Measurements from ENCODE around the gene ASH1L.
"Not testable (repeated sequence)": the region's sequence is repeated elsewhere in the genome, so short reads cannot be mapped to it uniquely, and the experiment has no call there.

ASH1L gene

DNA sequence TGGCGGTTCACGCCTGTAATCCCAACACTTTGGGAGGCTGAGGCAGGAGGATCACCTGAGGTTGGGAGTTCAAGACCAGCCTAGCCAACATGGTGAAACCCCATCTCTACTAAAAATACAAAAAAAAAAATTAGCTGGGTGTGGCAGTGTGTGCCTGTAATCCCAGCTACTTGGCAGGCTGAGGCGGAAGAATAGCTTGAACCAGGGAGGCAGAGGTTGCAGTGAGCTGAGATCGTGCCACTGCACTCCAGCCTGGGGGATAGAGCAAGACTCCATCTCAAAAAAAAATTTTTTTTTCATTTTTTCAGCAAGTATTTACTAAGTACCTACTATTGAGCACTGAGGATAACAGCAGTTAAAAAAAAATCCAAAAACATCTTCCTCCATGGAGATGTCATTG, 69.0 kb downstream of the ASH1L start:
- not testable (repeated sequence) for DNase-seq (ENCODE audit: low read depth in 3 of 3)

DNA sequence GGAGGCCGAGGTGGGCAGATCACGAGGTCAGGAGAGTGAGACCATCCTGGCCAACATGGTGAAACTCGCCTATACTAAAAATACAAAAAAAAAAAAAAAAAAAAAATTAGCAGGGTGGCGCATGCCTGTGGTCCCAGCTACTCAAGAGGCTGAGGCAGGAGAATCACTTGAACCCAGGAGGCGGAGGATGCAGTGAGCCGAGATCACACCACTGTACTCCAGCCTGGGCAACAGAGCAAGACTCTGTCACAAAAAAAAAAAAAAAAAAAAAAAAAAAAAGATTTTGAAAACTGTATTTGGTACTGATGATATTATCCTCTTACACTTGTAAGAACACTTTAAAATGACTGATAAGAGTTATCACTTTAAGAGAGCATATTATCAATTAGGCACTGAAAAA, 74.2 kb downstream of the ASH1L start:
- not testable (repeated sequence) for DNase-seq (ENCODE audit: low read depth in 3 of 3)

- DNase-seq (ENCODE audit: low read depth in 3 of 3) = no peak
Observed at GRCh38 chr1:155487541-155487940, 75.1 kb downstream of the ASH1L start.

DNA sequence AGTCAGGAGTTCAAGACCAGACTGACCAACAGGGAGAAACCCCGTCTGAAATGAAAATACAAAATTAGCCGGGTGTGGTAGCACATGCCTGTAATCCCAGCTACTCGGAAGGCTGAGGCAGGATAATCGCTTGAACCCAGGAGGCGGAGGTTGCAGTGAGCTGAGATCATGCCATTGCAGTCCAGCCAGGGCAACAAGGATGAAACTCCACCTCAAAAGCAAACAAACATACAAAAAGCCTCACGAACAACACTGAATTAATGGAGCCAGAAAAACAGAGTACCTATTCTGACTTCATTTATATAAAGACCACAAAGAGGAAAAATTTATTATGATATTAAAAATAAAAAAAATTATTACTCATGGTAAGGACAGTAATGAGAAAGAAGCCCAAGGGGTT, 75.7 kb downstream of the ASH1L start:
- not testable (repeated sequence) for DNase-seq (ENCODE audit: low read depth in 3 of 3)

DNA sequence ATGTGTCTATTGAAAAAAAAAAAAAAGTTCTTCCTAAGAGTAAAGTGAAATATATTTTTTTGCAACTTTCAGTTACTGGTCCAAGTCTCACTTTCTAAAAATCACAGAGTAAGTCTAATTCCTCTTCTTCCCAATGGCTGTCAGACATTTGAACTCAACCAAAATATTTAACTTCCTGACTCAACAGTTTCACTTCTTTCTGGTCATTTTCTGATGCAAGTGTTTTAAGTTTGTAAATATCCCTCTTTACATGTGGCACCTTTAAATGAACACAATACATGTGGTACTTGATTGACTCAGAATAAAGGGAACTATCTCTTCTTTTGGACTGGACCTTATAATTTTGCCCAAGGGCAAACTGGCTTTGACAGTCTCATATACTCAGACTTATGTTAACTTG, 76.7 kb downstream of the ASH1L start:
- DNase-seq (ENCODE audit: low read depth in 3 of 3) = no peak

GRCh38 chr1:155485222-155485621, 77.4 kb downstream of the ASH1L start:
- DNase-seq (ENCODE audit: low read depth in 3 of 3) = no peak

DNA sequence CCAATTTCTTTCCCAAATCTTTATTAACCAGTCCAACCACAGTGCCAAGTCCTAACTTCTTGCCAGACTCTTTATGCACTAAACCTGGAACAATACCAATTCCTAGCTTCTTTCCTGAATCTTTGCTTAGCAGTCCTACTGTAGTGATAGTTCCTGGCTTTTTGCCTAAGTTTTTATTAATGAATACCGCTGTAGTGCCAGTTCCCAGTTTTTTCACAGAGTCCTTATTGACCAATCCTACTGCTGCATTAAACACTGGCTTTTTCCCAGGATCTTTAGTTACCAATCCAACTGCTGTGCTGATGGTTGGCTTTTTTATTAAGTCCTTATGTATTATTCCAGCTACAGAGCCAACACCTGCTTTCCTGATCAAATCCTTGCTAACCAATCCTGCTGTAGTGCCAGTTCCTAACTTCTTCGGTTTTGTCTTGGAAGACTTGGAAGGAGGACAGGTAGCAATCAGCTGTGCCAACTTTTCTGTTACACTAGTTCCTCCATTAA, 80.8 kb downstream of the ASH1L start:
- DNase-seq (ENCODE audit: low read depth in 3 of 3) = no peak

DNA sequence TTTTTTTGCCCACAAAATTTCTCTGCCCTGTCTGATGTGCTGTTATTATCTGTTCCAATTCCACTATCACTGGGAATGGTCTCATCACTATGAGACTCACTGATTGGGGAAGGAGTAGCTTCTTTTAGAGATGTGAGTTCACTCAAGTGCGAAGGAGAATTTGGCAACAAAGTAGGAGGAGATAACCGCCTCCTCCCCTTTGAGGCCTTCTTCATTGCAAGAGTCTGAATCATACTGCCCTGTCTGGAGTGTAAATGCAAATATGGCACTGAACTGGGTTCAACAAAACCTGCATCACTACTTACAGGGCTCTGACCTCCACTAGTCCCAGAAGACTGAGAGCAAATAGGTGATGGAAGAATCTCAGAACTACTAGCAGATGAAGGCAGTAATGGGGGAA, 83.4 kb downstream of the ASH1L start:
- DNase-seq (ENCODE audit: low read depth in 3 of 3) = no peak

GRCh38 chr1:155478270-155478852, 84.2 kb downstream of the ASH1L start:
- no peak for DNase-seq (ENCODE audit: low read depth in 3 of 3)

- no peak for DNase-seq (ENCODE audit: low read depth in 3 of 3)
Observed at GRCh38 chr1:155474146-155474545, 88.5 kb downstream of the ASH1L start.

GRCh38 chr1:155473151-155473821, 89.3 kb downstream of the ASH1L start:
- no peak for DNase-seq (ENCODE audit: low read depth in 3 of 3)

GRCh38 chr1:155472491-155473083, 90.0 kb downstream of the ASH1L start:
- no peak for DNase-seq (ENCODE audit: low read depth in 3 of 3)

- DNase-seq (ENCODE audit: low read depth in 3 of 3) = no peak
Observed at GRCh38 chr1:155471891-155472290, 90.7 kb downstream of the ASH1L start.

DNA sequence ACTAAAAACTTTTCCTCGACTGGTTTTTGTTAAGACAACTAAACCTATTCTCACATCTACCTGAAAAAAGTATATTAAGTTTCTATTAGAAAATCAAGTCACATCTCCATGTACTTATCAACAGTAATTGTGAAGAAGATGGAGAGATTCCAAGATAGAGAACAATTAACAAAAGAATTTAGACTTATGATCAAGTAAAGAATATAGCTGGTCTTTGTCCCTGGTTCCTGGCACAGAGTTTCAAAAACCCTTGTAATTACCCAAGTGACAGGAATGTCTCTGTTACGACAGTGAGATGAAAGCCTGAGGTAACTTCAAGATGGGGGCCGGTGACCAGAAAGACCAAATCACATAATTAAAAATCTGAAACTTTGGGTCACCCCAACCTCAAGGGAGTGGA, 91.6 kb downstream of the ASH1L start:
- DNase-seq (ENCODE audit: low read depth in 3 of 3) = no peak

- no peak for DNase-seq (ENCODE audit: low read depth in 3 of 3)
Observed at GRCh38 chr1:155466996-155467395, 95.6 kb downstream of the ASH1L start.

GRCh38 chr1:155466617-155466972, 96.0 kb downstream of the ASH1L start:
- no peak for DNase-seq (ENCODE audit: low read depth in 3 of 3)

- DNase-seq (ENCODE audit: low read depth in 3 of 3) = no peak
Observed at GRCh38 chr1:155463865-155464650, 98.5 kb downstream of the ASH1L start.

GRCh38 chr1:155458111-155458510, 104.5 kb downstream of the ASH1L start:
- DNase-seq (ENCODE audit: low read depth in 3 of 3) = no peak

DNA sequence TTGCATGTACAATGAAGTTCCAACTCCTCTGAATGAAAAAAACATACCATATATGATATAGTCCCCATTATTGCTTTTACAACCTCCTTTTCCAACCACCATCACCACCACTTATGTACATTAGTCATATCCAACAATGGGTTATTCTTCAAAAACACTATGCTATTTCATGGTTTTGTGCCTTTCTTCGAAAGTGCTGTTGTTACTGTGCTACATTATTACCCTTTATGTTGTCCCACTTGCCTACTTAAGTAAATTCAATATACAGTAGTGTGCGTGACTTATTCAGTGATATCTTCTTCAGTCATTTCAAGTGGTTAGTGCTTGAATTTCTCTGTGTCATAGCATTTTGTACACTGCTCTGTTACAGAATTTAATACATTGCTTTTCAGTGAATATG, 105.3 kb downstream of the ASH1L start:
- DNase-seq (ENCODE audit: low read depth in 3 of 3) = no peak

- DNase-seq (ENCODE audit: low read depth in 3 of 3) = no peak
Observed at GRCh38 chr1:155455588-155456195, 106.9 kb downstream of the ASH1L start.

- no peak for DNase-seq (ENCODE audit: low read depth in 3 of 3)
Observed at GRCh38 chr1:155454096-155454495, 108.5 kb downstream of the ASH1L start.

DNA sequence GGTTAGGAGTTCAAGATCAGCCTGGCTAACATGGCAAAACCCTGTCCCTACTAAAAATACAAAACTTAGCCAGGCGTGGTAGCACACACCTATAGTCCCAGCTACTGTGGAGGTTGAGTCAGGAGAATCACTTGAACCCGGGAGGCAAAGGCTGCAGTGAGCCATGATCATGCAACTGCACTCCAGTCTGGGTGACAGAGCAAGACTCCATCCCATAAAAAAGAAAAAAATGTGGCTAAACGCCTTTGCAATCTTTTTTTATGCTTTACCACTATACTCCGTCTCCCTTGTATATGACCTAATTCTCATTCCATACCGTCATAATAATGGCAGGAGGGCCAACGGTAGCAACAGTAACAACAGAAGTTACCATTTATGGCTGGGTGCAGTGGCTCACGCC, 109.5 kb downstream of the ASH1L start:
- DNase-seq (ENCODE audit: low read depth in 3 of 3) = no peak
